B cell (primary cell): ENCODE measurements around the gene CNTNAP1. TPM values are rescaled to one million over a fixed set of nuclear protein-coding genes. Genes with fewer than 3 reads are reported as not detected.

Source experiments
- ATAC-seq: fragments of 200-7000 bp; cut with Tn5 transposase; one replicate; pipeline ENCODE4 v1.10.0; 2021; ENCODE audit warnings: low read depth, mild to moderate bottlenecking, moderate number of reproducible peaks, moderate library complexity
- CTCF ChIA-PET: fragments of 350-600 bp; sonication (Branson Sonifier 250); formaldehyde crosslinking; loops from one replicate; lab custom pipeline; 2021; ENCODE audit warnings: antibody characterized with exemption, inconsistent platforms; lab: Charles Lee
- POLR2A ChIA-PET: fragments of 350-600 bp; sonication (Branson Sonifier 250); formaldehyde crosslinking; loops from one replicate; lab custom pipeline; 2021; ENCODE audit warnings: antibody characterized with exemption; lab: Charles Lee
- DNase-seq: peaks from one replicate; pipeline ENCODE4 v3.0.0; 2013
- H2AFZ ChIP-seq: 2 replicates; pipeline ENCODE4 v1.6.1; 2012; ENCODE audit warnings: mild to moderate bottlenecking, low read depth, low read length; ENCODE audit not compliant: insufficient read depth, poor library complexity, severe bottlenecking
- H3K27ac ChIP-seq, 2 donors: 1 replicate in 1 of 2; 2 replicates in 1 of 2; pipeline ENCODE4 v1.5.1; 2012 to 2013; ENCODE audit warnings: low read length in 2 of 2, mild to moderate bottlenecking in 2 of 2, moderate library complexity in 1 of 2
- H3K27me3 ChIP-seq, 4 experiments: fragments of 200-600 bp in 1 of 4; sonication (generic) in 1 of 4; replicated peaks in 1 of 4; 1 replicate in 2 of 4; 2 replicates in 2 of 4; pipeline versions ENCODE4 v1.6.1 to v1.7.0; 2013 to 2016; ENCODE audit warnings: low read length in 3 of 4, mild to moderate bottlenecking in 2 of 4, mixed read lengths in 1 of 4, moderate library complexity in 1 of 4; ENCODE audit not compliant: insufficient read depth in 4 of 4, control insufficient read depth in 3 of 4; ENCODE audit errors: control extremely low read depth in 1 of 4
- H3K36me3 ChIP-seq, 2 experiments: replicated peaks in 1 of 2; 1 replicate in 1 of 2; 2 replicates in 1 of 2; pipeline versions ENCODE4 v1.6.1 to v1.7.1; 2013; ENCODE audit warnings: low read length in 1 of 2; ENCODE audit not compliant: insufficient read depth in 2 of 2, control insufficient read depth in 1 of 2; ENCODE audit errors: control extremely low read depth in 1 of 2, extremely low read depth in 1 of 2
- H3K4me1 ChIP-seq, 2 donors: fragments of 200-600 bp in 1 of 2; sonication (generic) in 1 of 2; 1 replicate in 1 of 2; 2 replicates in 1 of 2; pipeline versions ENCODE4 v1.5.1 to v1.6.1; 2013 to 2017; ENCODE audit warnings: low read length in 2 of 2; ENCODE audit not compliant: control insufficient read depth in 2 of 2, insufficient read depth in 2 of 2
- H3K4me2 ChIP-seq: replicated peaks from 2 replicates; pipeline ENCODE3; 2012; ENCODE audit warnings: mild to moderate bottlenecking, low read depth, low read length; ENCODE audit not compliant: poor library complexity, severe bottlenecking
- H3K4me3 ChIP-seq, 5 experiments: fragments of 200-600 bp in 1 of 5; sonication (generic) in 1 of 5; 1 replicate in 3 of 5; 2 replicates in 2 of 5; pipeline versions ENCODE4 v1.5.1 to v1.7.0; 2011 to 2016; ENCODE audit warnings: low read length in 4 of 5, mild to moderate bottlenecking in 4 of 5, low read depth in 2 of 5, control low read depth in 1 of 5, moderate library complexity in 1 of 5; ENCODE audit not compliant: insufficient read depth in 1 of 5; ENCODE audit errors: control extremely low read depth in 1 of 5, extremely low read depth in 1 of 5
- H3K79me2 ChIP-seq: fragments of 200-600 bp; sonication (generic); one replicate; pipeline ENCODE4 v1.6.0; 2016; ENCODE audit warnings: low read length; ENCODE audit not compliant: control insufficient read depth, insufficient read depth
- H3K9ac ChIP-seq: fragments of 200-600 bp; sonication (generic); 2 replicates; pipeline ENCODE4 v1.6.1; 2017; ENCODE audit warnings: mild to moderate bottlenecking, low read length, moderate library complexity
- H3K9me3 ChIP-seq, 3 donors: one replicate each; pipeline versions ENCODE4 v1.6.1 to v1.7.1; 2013; ENCODE audit warnings: low read length in 2 of 3; ENCODE audit not compliant: control insufficient read depth in 2 of 3, insufficient read depth in 1 of 3; ENCODE audit errors: control extremely low read depth in 1 of 3
- H4K20me1 ChIP-seq: 2 replicates; pipeline ENCODE4 v1.6.0; 2012; ENCODE audit warnings: mild to moderate bottlenecking, low read length; ENCODE audit not compliant: insufficient read depth, control insufficient read depth, poor library complexity, severe bottlenecking
- H3K27ac Mint-ChIP-seq: one replicate; pipeline ENCODE4 v1.8.0; 2021; ENCODE audit warnings: mixed read lengths
- H3K27me3 Mint-ChIP-seq: one replicate; pipeline ENCODE4 v1.8.0; 2021; ENCODE audit warnings: mixed read lengths
- H3K4me1 Mint-ChIP-seq: one replicate; pipeline ENCODE4 v1.8.0; 2021; ENCODE audit warnings: mixed read lengths
- H3K4me3 Mint-ChIP-seq: one replicate; pipeline ENCODE4 v1.8.0; 2021; ENCODE audit warnings: mixed read lengths
- H3K9me3 Mint-ChIP-seq: one replicate; pipeline ENCODE4 v1.8.0; 2022; ENCODE audit warnings: mixed read lengths; ENCODE audit not compliant: insufficient read depth
- EZH2 ChIP-seq: IDR thresholded peaks from 2 replicates; pipeline ENCODE4 v1.6.1; 2012; ENCODE audit warnings: borderline replicate concordance, low read depth, mild to moderate bottlenecking, moderate library complexity, low read length; ENCODE audit not compliant: insufficient read depth, poor library complexity, severe bottlenecking
- WGBS: methylation state at CpG from one replicate; pipeline ENCODE4 v1.1.5; 2013; ENCODE audit warnings: missing lambda C conversion rate; ENCODE audit not compliant: insufficient coverage; 5-methylcytosine and 5-hydroxymethylcytosine counted together
- intact Hi-C: fragments of 100-400 bp; cut with micrococcal nuclease; formaldehyde crosslinking; loops from one replicate; pipeline ENCODE4 v1.10.0; 2022
- polyA plus RNA-seq: library from polyadenylated mRNA; depleted of rRNA; stranded (reverse); fragments of >200 nt; gene quantifications from 2 replicates; pipeline ENCODE4 v1.2.3, GENCODE V29; 2012
- total RNA-seq, 2 donors: library from RNA; stranded (reverse); fragments of 120-200 nt in 1 of 2; gene quantifications; 1 replicate in 1 of 2; 2 replicates in 1 of 2; pipeline versions ENCODE4 v1.2.3 to v1.2.4, GENCODE V29; 2013 to 2022
- TF ChIP-seq, protein P1 (sequence below): fragments of 200-600 bp; IDR thresholded peaks from one replicate; pipeline ENCODE4 v1.8.0; 2022; ENCODE audit warnings: antibody characterized with exemption, mild to moderate bottlenecking

CNTNAP1 gene
- total and polyA plus RNA-seq, 2 donors (not counting 1 experiment from before 2014, with no cell fraction given), result 3.5 to 4.7 TPM

- CTCF ChIA-PET, result interaction anchor here (1.5 to 2.5 kb wide), 3 partner anchors 16 to 166 kb away, joined by 5 to 8 read pairs (median 8); partner anchors contain the start of gene RAMP2
- TF ChIP-seq, protein P1, sequence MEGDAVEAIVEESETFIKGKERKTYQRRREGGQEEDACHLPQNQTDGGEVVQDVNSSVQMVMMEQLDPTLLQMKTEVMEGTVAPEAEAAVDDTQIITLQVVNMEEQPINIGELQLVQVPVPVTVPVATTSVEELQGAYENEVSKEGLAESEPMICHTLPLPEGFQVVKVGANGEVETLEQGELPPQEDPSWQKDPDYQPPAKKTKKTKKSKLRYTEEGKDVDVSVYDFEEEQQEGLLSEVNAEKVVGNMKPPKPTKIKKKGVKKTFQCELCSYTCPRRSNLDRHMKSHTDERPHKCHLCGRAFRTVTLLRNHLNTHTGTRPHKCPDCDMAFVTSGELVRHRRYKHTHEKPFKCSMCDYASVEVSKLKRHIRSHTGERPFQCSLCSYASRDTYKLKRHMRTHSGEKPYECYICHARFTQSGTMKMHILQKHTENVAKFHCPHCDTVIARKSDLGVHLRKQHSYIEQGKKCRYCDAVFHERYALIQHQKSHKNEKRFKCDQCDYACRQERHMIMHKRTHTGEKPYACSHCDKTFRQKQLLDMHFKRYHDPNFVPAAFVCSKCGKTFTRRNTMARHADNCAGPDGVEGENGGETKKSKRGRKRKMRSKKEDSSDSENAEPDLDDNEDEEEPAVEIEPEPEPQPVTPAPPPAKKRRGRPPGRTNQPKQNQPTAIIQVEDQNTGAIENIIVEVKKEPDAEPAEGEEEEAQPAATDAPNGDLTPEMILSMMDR, result no peak
- no peak for TF ChIP-seq EZH2
- H3K4me3 Mint-ChIP-seq, result peak overlapping the region; percentile 99
- Histone ChIP-seq H4K20me1 (peaks cover 21% of the 10 kb centered on the region), H3K9me3 (no peaks in the 10 kb centered on the region), H3K27me3 (peaks cover 0 to 11% (median 0%) of the 10 kb centered on the region in 4 experiments), H3K27ac (peak overlapping the region; percentile 67 to 92), H3K4me2 (peak overlapping the region; percentile 84), H3K36me3 (peaks cover 1 to 6% of the 10 kb centered on the region in 2 experiments), H3K4me3 (peak overlapping the region; percentile 56 to 76 (median 70)), H2AFZ (peak overlapping the region; percentile 92), H3K79me2 (peaks cover 58% of the 10 kb centered on the region), H3K9ac (peak overlapping the region; percentile 77), H3K4me1 (peaks cover 25 to 27% of the 10 kb centered on the region in 2 donors)
- H3K4me1 Mint-ChIP-seq, result peaks cover 29% of the 10 kb centered on the region
- H3K9me3 Mint-ChIP-seq, result no peaks in the 10 kb centered on the region
- 1% methylated on average over 27 of the region's 32 CpGs for WGBS
- intact Hi-C loops, result loop anchor here (1.0 to 10.0 kb wide), 2 partner anchors 23 to 740 kb away; partner anchors contain the start of gene DHX8
- peak; percentile 77 for ATAC-seq
- peak overlapping the region; percentile 99 for H3K27ac Mint-ChIP-seq
- peaks cover 16% of the 10 kb centered on the region for H3K27me3 Mint-ChIP-seq
- no peak for DNase-seq
- POLR2A ChIA-PET, result no interaction called here
Measured at GRCh38 chr17:42744283-42744805, 62.0 kb downstream of the CNTNAP1 start.
